PFSK-1 (cell line): ENCODE results near the gene RHBG.

ENCODE experiments used
- FOXP2 ChIP-seq: optimal IDR thresholded peaks from 2 replicates; pipeline ENCODE3; 2011; ENCODE audit warnings: borderline replicate concordance, control low read depth, inconsistent platforms; ENCODE audit not compliant: insufficient read depth; ENCODE audit errors: extremely low read length, extremely low read depth
- POLR2AphosphoS5 ChIP-seq: IDR thresholded peaks from 2 replicates; pipeline ENCODE4 v1.6.1; 2012; ENCODE audit warnings: low read depth, mild to moderate bottlenecking, control low read depth, low read length, moderate library complexity
- SIN3A ChIP-seq: IDR thresholded peaks from 2 replicates; pipeline ENCODE4 v1.6.1; 2012; ENCODE audit warnings: mild to moderate bottlenecking, low read length, moderate library complexity, borderline replicate concordance; ENCODE audit not compliant: insufficient read depth
- TAF1 ChIP-seq: IDR thresholded peaks from 2 replicates; pipeline ENCODE4 v1.6.1; 2012; ENCODE audit warnings: low read length, control low read depth, borderline replicate concordance; ENCODE audit not compliant: insufficient read depth
- TF ChIP-seq, protein P1 (sequence below), 2 experiments: IDR thresholded peaks; 2 replicates each; pipeline versions ENCODE4 v1.6.1 to v1.8.0; 2011 to 2012; ENCODE audit warnings: low read depth in 2 of 2, low read length in 2 of 2, control low read depth in 1 of 2, inconsistent platforms in 1 of 2, mild to moderate bottlenecking in 1 of 2, moderate library complexity in 1 of 2; ENCODE audit not compliant: insufficient read depth in 1 of 2

The RHBG gene

DNA sequence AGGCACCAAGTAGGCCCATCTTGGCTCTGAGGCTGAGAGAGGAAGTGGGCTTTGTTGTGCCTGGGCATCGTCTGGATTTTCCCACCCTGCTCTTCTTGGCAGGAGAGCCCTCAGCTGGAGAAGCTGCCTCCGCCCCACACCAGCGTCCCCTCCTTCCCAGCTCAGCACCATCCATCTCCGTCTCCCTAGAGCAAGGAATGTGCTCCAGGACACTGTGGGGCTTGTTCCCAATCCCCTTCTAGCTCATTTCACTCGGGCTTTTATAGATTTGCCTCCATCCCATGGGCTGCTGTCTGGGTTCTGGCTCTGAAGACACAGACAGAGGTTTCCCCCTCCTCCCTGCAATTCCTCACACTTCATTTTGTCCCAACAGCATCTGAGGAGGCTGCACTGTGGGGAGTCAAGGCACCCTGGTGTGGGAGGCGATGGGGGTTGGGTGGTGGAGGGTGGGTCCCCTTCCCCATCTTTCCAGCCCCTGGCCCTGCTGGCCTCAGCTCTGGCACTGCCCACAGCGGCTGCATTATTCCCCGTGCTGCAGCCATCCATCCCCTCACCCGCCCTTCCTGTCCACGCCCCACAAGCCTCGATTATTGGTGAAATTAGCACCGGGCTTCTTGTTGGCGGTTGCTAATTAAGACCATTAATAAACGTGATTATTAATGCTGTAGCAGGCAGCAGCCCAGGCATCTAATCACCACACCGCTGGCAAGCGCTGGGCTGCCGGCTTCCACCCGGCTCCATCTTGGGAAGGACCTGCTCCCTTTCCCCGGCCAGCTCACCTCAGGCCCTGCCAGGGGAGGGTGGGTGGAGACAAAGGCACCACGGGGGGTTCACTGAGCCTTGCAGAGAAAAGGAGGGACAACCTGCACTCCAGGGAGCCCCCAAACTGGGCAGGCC lies 21.7 kb downstream of the RHBG start:
- TF ChIP-seq, protein P1, sequence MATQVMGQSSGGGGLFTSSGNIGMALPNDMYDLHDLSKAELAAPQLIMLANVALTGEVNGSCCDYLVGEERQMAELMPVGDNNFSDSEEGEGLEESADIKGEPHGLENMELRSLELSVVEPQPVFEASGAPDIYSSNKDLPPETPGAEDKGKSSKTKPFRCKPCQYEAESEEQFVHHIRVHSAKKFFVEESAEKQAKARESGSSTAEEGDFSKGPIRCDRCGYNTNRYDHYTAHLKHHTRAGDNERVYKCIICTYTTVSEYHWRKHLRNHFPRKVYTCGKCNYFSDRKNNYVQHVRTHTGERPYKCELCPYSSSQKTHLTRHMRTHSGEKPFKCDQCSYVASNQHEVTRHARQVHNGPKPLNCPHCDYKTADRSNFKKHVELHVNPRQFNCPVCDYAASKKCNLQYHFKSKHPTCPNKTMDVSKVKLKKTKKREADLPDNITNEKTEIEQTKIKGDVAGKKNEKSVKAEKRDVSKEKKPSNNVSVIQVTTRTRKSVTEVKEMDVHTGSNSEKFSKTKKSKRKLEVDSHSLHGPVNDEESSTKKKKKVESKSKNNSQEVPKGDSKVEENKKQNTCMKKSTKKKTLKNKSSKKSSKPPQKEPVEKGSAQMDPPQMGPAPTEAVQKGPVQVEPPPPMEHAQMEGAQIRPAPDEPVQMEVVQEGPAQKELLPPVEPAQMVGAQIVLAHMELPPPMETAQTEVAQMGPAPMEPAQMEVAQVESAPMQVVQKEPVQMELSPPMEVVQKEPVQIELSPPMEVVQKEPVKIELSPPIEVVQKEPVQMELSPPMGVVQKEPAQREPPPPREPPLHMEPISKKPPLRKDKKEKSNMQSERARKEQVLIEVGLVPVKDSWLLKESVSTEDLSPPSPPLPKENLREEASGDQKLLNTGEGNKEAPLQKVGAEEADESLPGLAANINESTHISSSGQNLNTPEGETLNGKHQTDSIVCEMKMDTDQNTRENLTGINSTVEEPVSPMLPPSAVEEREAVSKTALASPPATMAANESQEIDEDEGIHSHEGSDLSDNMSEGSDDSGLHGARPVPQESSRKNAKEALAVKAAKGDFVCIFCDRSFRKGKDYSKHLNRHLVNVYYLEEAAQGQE (IDR thresholded peaks at IDR 0.05; ENCODE audit: insufficient read depth in 1 of 2, low read depth in 2 of 2, low read length in 2 of 2): no peak
- TF ChIP-seq POLR2AphosphoS5 (no peak), TAF1 (no peak), FOXP2 (no peak), SIN3A (no peak)

- TF ChIP-seq TAF1: no peak
- TF ChIP-seq POLR2AphosphoS5: no peak
- TF ChIP-seq, protein P1 (IDR thresholded peaks at IDR 0.05; ENCODE audit: insufficient read depth in 1 of 2, low read depth in 2 of 2, low read length in 2 of 2): no peak
- TF ChIP-seq SIN3A: no peak
- no peak for TF ChIP-seq FOXP2
Observed at GRCh38 chr1:156391366-156391677, 22.3 kb downstream of the RHBG start.

- TF ChIP-seq POLR2AphosphoS5 (no peak), TAF1 (no peak), SIN3A (no peak), FOXP2 (no peak)
- TF ChIP-seq, protein P1 (IDR thresholded peaks at IDR 0.05; ENCODE audit: insufficient read depth in 1 of 2, low read depth in 2 of 2, low read length in 2 of 2): no peak
Observed at GRCh38 chr1:156391701-156392100, 22.7 kb downstream of the RHBG start.

DNA sequence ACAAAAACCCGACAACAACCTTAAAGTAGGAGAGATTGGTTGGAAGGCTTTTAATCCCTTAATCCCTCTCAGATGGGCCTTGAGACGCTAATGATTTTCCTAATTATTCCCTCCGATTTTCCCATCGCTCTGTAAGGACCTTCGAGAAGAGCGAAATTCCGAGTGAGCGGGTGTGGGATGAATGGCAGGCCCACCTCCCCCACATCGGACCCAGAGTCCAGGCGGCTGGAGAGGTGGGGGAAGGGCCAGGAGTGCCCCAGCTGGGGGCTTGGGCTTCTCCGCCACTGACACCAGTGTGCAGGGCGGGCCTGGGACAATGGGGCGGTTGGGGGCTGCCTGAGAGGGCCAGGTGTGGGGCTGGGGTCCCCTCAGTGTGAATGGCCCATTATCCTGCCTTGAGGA lies 23.4 kb downstream of the RHBG start:
- TF ChIP-seq POLR2AphosphoS5 (no peak), SIN3A (no peak), FOXP2 (no peak), TAF1 (no peak)
- TF ChIP-seq, protein P1 (IDR thresholded peaks at IDR 0.05; ENCODE audit: insufficient read depth in 1 of 2, low read depth in 2 of 2, low read length in 2 of 2): no peak
